ENCODE results near the gene P2RX5. TPM values are rescaled to one million over a fixed set of nuclear protein-coding genes. Genes with fewer than 3 reads are reported as not detected.

P2RX5 gene
- total and polyA plus RNA-seq, 2 donors (not counting 3 experiments of a cell fraction or from before 2014, with no cell fraction given), result 0.19 to 0.22 TPM

- H3K79me2 ChIP-seq (ENCODE audit: control insufficient read depth, insufficient read depth, low read length), result peaks cover 47% of the 10 kb centered on the region
Observed at GRCh38 chr17:3668279-3669084, 27.5 kb downstream of the P2RX5 start, which contains the start of the genes EMC6 and TAX1BP3. Gene EMC6, plus strand, starts transcription at chr17:3668812. Its CDS starts 335 bp downstream, at chr17:3669147. Gene TAX1BP3, minus strand, starts transcription at chr17:3668578. Its CDS starts 52 bp downstream, at chr17:3668526.

More at GRCh38 chr17:3668279-3669084, 27.5 kb downstream of the P2RX5 start, which contains the start of the genes EMC6 and TAX1BP3:
- no TSS peak for BruUV-seq (replicated peaks)
- peaks cover 3% of the 10 kb centered on the region for H4K20me1 ChIP-seq (replicated peaks; ENCODE audit: control insufficient read depth, extremely low read depth, insufficient read depth, low read length)
- H3K27ac ChIP-seq (ENCODE audit: insufficient read depth, low read depth, low read length), result peak within 1 kb of the TSS; percentile 97
- H3K4me3 ChIP-seq (replicated peaks in 1 of 3; ENCODE audit: insufficient read depth in 1 of 3, low read depth in 1 of 3, low read length in 3 of 3), result peak within 1 kb of the TSS; percentile 86 to 90 (median 87)
- no peaks in the 10 kb centered on the region for H3K9me1 ChIP-seq (replicated peaks; ENCODE audit: control insufficient read depth, extremely low read depth, insufficient read depth, low read length)
- dilution Hi-C loops (cut with MboI; ENCODE audit: extremely low pct_ligation_motif_present, low sequenced_read_pairs) (no loop called here), intact Hi-C loops (cut with micrococcal nuclease) (loop anchor here (1.0 to 5.0 kb wide), 3 partner anchors 32 to 66 kb away; partner anchors contain the start of genes CTNS, HASPIN and SHPK)
- DNase-seq (ENCODE audit: low read depth, low spot score) (peak; percentile 100), FAIRE-seq (peak; percentile 96)
- H3K4me1 ChIP-seq (ENCODE audit: control insufficient read depth, extremely low read depth, insufficient read depth, low read length), result peaks cover 24% of the 10 kb centered on the region
- H3K4me2 ChIP-seq (ENCODE audit: insufficient read depth, low read length), result peak within 1 kb of the TSS; percentile 94
- ChIA-PET CTCF (interaction anchor here (1.7 to 2.0 kb wide), 2 partner anchors 32 to 620 kb away, joined by 5 to 7 read pairs; partner anchors contain the start of genes CTNS and SHPK), POLR2A (interaction anchor here (0.8 to 3.1 kb wide), 5 partner anchors 10 to 55 kb away, joined by 3 to 18 read pairs (median 10); partner anchors contain the start of genes CTNS, HASPIN and SHPK)
- peak within 1 kb of the TSS; percentile 90 for H2AFZ ChIP-seq (ENCODE audit: low read depth, low read length)
- H3K9ac ChIP-seq (replicated peaks; ENCODE audit: extremely low read depth, insufficient read depth, low read length), result peak within 1 kb of the TSS; percentile 99
- no peak for TF ChIP-seq GATA2 (IDR thresholded peaks at IDR 0.05; ENCODE audit: insufficient read depth, insufficient read length, low read depth, low read length)
- peak; percentile 99 for TF ChIP-seq POLR2AphosphoS5 (IDR thresholded peaks at IDR 0.05; ENCODE audit: insufficient read depth, low read depth, low read length)
- no peak for TF ChIP-seq JUN (IDR thresholded peaks at IDR 0.05; ENCODE audit: borderline replicate concordance, insufficient read depth, insufficient read length, low read depth)
- TF ChIP-seq POLR2A (IDR thresholded peaks at IDR 0.05; ENCODE audit: low read depth, low read length), result peak; percentile 99
- H3K27me3 ChIP-seq (ENCODE audit: control insufficient read depth in 2 of 2, insufficient read depth in 2 of 2, low read length in 2 of 2), result no peaks in the 10 kb centered on the region
- H3K36me3 ChIP-seq (ENCODE audit: control insufficient read depth in 2 of 2, extremely low read depth in 1 of 2, insufficient read depth in 2 of 2, low read length in 2 of 2), result peaks cover 5 to 15% of the 10 kb centered on the region in 2 experiments
- no peaks in the 10 kb centered on the region for H3K9me3 ChIP-seq (replicated peaks; ENCODE audit: control insufficient read depth, insufficient read depth, low read length)

Measured in endothelial cell of umbilical vein (primary cell).